ENCODE results near the gene HDC.

Gene HDC

GRCh38 chr15:50247819-50248655 lies 17.5 kb downstream of the HDC start:
- no peaks in the 10 kb centered on the region for H3K27me3 ChIP-seq (ENCODE audit: insufficient read depth, low read length, poor library complexity)
- H3K79me2 ChIP-seq (ENCODE audit: insufficient read depth, low read length) = no peaks in the 10 kb centered on the region
- ATAC-seq (ENCODE audit: insufficient read depth, low read depth) (peak; percentile 99), DNase-seq (peak; percentile 77)
- peak overlapping the region in 1 of 2 experiments; percentile 23; a peak in 1 of 4 replicates for H3K4me3 ChIP-seq (ENCODE audit: low read depth in 1 of 2, low read length in 2 of 2)
- TF ChIP-seq, protein P1, sequence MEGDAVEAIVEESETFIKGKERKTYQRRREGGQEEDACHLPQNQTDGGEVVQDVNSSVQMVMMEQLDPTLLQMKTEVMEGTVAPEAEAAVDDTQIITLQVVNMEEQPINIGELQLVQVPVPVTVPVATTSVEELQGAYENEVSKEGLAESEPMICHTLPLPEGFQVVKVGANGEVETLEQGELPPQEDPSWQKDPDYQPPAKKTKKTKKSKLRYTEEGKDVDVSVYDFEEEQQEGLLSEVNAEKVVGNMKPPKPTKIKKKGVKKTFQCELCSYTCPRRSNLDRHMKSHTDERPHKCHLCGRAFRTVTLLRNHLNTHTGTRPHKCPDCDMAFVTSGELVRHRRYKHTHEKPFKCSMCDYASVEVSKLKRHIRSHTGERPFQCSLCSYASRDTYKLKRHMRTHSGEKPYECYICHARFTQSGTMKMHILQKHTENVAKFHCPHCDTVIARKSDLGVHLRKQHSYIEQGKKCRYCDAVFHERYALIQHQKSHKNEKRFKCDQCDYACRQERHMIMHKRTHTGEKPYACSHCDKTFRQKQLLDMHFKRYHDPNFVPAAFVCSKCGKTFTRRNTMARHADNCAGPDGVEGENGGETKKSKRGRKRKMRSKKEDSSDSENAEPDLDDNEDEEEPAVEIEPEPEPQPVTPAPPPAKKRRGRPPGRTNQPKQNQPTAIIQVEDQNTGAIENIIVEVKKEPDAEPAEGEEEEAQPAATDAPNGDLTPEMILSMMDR (IDR thresholded peaks at IDR 0.05; ENCODE audit: borderline replicate concordance, extremely low read depth, low read length, poor library complexity, severe bottlenecking) = no peak
- TF ChIP-seq EZH2 (IDR thresholded peaks at IDR 0.05; ENCODE audit: borderline replicate concordance, low read depth, low read length, severe bottlenecking) = no peak
- H2AFZ ChIP-seq (ENCODE audit: low read depth, low read length) = peak overlapping the region; percentile 55
- H3K9ac ChIP-seq (ENCODE audit: low read depth, low read length) = peak overlapping the region; percentile 33
- H3K9me3 ChIP-seq (ENCODE audit: insufficient read depth, low read length, severe bottlenecking) = no peaks in the 10 kb centered on the region
- peak overlapping the region; percentile 65 for H3K27ac ChIP-seq (ENCODE audit: low read length)
- H3K36me3 ChIP-seq (ENCODE audit: insufficient read depth, low read length) = no peaks in the 10 kb centered on the region
- peaks cover 16% of the 10 kb centered on the region for H3K4me1 ChIP-seq (ENCODE audit: insufficient read depth, low read length)
- H3K4me2 ChIP-seq (ENCODE audit: insufficient read depth, low read length) = peak overlapping the region; percentile 54
- no peaks in the 10 kb centered on the region for H4K20me1 ChIP-seq (ENCODE audit: insufficient read depth, low read length)

DNA sequence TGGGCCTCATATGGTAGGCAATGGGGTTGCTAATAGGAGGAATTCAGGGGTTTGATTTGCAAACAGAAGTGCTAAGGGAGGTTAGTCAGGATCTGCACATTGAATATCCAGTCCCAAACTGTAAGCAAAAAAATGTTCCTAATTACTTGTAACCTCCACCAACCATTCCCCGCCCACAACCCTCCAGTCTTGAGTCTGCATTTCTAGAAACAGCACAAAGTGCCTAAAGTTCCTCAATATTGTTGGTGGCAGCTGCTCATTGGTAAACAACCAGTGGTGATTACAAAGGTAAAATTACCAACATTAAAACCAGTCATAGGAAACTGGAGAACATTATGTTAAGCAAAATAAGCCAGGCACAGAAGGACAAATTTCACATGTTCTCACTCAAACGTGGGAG lies 18.9 kb downstream of the HDC start:
- Histone ChIP-seq H3K4me2 (ENCODE audit: insufficient read depth, low read length) (no peak overlapping the region), H3K4me3 (ENCODE audit: low read depth in 1 of 2, low read length in 2 of 2) (no peak overlapping the region), H3K4me1 (ENCODE audit: insufficient read depth, low read length) (peaks cover 16% of the 10 kb centered on the region), H2AFZ (ENCODE audit: low read depth, low read length) (no peak overlapping the region), H3K9ac (ENCODE audit: low read depth, low read length) (no peak overlapping the region), H3K27me3 (ENCODE audit: insufficient read depth, low read length, poor library complexity) (no peaks in the 10 kb centered on the region), H3K36me3 (ENCODE audit: insufficient read depth, low read length) (no peaks in the 10 kb centered on the region), H3K79me2 (ENCODE audit: insufficient read depth, low read length) (no peaks in the 10 kb centered on the region), H3K9me3 (ENCODE audit: insufficient read depth, low read length, severe bottlenecking) (no peaks in the 10 kb centered on the region), H4K20me1 (ENCODE audit: insufficient read depth, low read length) (no peaks in the 10 kb centered on the region), H3K27ac (ENCODE audit: low read length) (no peak overlapping the region)
- no peak for DNase-seq
- TF ChIP-seq, protein P1 (IDR thresholded peaks at IDR 0.05; ENCODE audit: borderline replicate concordance, extremely low read depth, low read length, poor library complexity, severe bottlenecking) = no peak
- no peak for TF ChIP-seq EZH2 (IDR thresholded peaks at IDR 0.05; ENCODE audit: borderline replicate concordance, low read depth, low read length, severe bottlenecking)
- ATAC-seq (ENCODE audit: insufficient read depth, low read depth) = no peak

DNA sequence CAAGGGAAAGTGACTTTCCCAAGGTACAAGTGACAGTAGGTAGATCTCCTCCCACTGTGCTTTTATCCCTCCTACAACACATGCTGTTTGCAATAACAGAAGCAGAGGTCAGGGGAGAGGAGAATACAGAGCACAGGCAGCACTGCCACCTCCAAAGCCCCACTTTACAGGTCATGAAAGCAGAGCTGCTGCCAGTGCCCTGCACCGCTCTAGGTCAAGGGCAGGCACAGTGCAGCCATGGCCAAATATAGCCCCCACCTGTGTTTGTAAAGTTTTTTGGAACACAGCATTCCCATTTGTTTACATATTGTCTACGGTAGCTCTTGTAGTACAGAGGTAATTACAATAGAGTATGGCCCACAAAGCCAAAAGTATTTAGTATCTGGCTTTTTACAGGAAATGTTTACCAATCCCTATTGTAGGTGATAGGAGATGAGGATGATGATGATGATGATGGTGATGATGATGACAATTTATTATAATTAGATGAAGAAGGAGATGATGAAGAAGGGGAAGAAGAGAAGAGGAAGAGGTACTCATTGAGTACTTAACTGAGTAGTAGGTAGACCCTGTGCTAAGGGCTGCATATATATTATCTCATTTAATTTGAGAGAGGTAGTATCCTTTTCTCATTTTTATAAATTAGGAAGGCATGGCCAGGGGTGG lies 20.4 kb downstream of the HDC start:
- Histone ChIP-seq H3K4me3 (ENCODE audit: low read depth in 1 of 2, low read length in 2 of 2) (no peak overlapping the region), H2AFZ (ENCODE audit: low read depth, low read length) (no peak overlapping the region), H3K4me1 (ENCODE audit: insufficient read depth, low read length) (peaks cover 16% of the 10 kb centered on the region), H3K4me2 (ENCODE audit: insufficient read depth, low read length) (no peak overlapping the region), H3K9ac (ENCODE audit: low read depth, low read length) (no peak overlapping the region), H3K9me3 (ENCODE audit: insufficient read depth, low read length, severe bottlenecking) (no peaks in the 10 kb centered on the region), H3K36me3 (ENCODE audit: insufficient read depth, low read length) (no peaks in the 10 kb centered on the region), H3K79me2 (ENCODE audit: insufficient read depth, low read length) (no peaks in the 10 kb centered on the region), H3K27ac (ENCODE audit: low read length) (no peak overlapping the region), H3K27me3 (ENCODE audit: insufficient read depth, low read length, poor library complexity) (no peaks in the 10 kb centered on the region), H4K20me1 (ENCODE audit: insufficient read depth, low read length) (no peaks in the 10 kb centered on the region)
- no peak for TF ChIP-seq EZH2 (IDR thresholded peaks at IDR 0.05; ENCODE audit: borderline replicate concordance, low read depth, low read length, severe bottlenecking)
- TF ChIP-seq, protein P1 (IDR thresholded peaks at IDR 0.05; ENCODE audit: borderline replicate concordance, extremely low read depth, low read length, poor library complexity, severe bottlenecking) = no peak
- DNase-seq = no peak
- no peak for ATAC-seq (ENCODE audit: insufficient read depth, low read depth)
